Placental epithelial cell (primary cell): Measurements from ENCODE around the gene FGD1. TPM values are rescaled to one million over a fixed set of nuclear protein-coding genes. Genes with fewer than 3 reads are reported as not detected.

Experiments used
- total RNA-seq: library from RNA; depleted of rRNA; stranded (reverse); fragments of >200 nt; gene quantifications from 2 replicates; pipeline ENCODE4 v1.2.3, GENCODE V29; 2012

The FGD1 gene
- total RNA-seq = 8.4 and 11.0 TPM in 2 replicates

DNA sequence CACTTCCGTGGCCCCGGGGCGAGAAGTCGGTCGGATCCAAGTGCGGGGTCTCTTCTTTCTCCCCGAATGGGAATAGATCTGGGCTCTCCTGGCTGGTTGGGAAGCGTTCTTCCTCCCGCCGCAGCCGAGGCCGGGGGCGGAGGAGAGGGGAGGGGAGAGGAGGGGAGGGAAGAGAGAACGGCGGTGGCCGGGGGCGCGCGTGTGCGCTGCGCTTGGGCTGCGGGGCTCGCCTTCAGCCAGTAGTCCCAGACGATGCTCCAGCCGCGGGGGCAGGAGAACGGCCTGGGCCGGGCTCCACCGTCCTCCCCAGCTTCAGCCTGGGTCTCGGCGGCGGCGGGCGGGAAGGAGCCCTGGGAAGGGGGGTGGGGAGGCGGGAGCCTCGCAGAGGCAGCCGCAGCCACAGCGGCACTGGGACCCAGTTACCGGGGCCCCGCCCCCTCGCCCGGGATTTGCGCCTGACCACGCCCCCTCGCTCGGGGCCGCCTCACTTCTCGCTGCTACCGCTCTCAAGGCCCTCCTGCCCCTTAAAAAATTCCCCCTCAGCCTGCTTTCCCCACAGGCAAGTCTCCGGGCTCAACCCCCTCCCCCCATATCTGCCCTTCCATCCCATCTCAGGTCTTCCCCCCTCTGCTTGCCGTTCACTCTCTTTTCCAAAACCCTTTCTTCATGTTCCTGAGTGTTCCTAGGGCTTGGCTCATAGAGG lies at the start of gene FGD1:
Gene FGD1 (minus strand): TSS at position 421 of the 703 bp plus-strand sequence. CDS start 802 bp downstream, outside the sequence.

DNA sequence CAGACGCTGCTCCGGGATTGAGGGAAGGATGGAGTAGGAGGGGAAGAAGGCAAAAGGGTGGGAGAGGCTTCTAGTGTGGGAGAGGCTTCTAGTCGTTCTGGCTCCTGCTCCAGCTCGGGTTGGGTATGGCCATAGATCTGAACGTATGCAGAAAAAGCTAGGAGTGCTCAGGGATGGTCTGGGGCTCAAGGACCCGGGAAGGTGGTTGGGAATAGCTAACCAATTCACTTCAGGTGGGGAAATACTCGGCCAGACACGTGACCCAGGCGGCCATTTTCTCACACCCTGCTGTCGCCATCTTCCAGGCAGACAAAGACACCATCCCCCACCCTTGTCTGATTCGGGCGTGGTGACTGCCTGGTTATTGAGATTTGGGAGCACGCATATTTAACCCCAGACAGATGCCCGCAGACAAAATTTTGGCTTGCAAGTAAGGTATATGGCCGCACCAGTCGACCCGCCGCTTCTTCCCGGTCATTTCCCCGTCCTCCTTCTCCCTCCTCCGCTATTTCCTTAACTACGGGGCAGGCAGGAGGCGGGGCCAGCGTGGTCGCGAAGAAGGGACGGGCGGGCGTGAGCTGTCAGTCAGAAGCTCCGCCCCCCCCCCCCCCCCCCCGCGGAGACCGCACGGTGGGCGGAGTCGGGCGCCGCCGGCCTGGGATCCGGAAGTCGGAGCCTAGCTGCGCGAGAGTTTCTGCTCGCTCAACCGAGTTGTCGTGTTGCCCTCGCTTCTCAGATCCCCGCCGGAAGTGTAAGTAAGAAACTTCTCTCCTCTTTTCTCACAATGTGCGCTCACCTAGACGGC lies 33.7 kb upstream of the FGD1 start, which contains the start of gene GNL3L:
Gene GNL3L (plus strand): TSS at position 668 of the 805 bp plus-strand sequence. CDS start 2,348 bp downstream, outside the sequence.

DNA sequence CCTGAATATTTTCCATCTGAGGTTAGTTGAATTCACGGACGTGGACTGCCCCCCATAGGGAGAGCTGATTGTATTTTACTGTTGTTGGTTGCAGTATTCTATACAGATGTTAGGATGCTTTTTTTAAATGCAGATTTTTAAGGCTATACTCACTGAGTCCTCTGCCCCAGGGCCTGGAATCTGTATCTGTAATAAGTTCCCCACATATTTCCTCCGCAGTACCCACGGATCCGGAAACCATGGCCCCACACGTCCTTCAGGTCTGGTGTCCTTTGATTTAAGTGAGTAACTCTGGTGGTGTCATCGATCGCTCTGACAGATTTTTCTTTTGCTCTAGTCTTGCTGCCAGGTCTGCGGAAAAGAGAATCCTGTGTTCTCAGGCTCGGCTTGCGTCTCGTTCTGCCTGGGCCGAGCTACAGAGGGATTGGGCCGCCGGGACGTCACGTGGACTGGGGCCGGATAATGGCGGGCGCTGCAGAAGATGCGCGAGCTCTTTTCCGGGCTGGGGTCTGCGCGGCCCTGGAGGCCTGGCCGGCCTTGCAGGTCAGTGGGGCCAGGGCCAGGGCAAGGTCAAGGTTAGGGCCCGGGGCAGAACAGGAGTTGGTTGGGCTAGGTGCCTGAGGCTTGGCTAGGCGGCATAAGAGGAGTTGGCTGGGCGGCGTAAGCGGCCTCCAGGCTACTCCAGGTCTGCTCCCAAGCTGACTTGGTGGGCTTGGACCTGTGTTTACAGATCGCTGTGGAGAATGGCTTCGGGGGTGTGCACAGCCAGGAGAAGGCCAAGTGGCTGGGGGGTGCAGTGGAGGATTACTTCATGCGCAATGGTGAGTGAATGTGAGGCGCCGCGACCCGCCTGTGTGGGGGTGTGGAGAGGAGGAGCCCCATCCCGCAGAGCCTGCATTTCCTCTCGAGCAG lies 55.8 kb downstream of the FGD1 start, which contains the start of gene TSR2:
Gene TSR2 (plus strand): TSS at position 445 of the 912 bp plus-strand sequence. CDS start 18 bp downstream, at position 463.

Other genes starting within 250 kb of the FGD1 start
- 4.6 and 4.7 TPM in 2 replicates for gene WNK3, start 138.2 kb downstream of the FGD1 start, total RNA-seq
- 7.8 and 14.9 TPM in 2 replicates for gene TSR2, start 55.8 kb downstream of the FGD1 start, total RNA-seq
- 29.4 and 43.6 TPM in 2 replicates for gene GNL3L, start 34.0 kb upstream of the FGD1 start, total RNA-seq